HL-60 (cell line): ENCODE data around the gene KIF7.
A peak's percentile ranks its signal among the peaks of the same experiment; 100 is the strongest.
"Not testable (repeated sequence)": the region's sequence is repeated elsewhere in the genome, so short reads cannot be mapped to it uniquely, and the experiment has no call there.

ENCODE experiments used
- DNase-seq, 2 experiments: peaks; one replicate each; pipeline ENCODE4 v3.0.0-alpha.2; 2010 to 2020; ENCODE audit warnings: low read depth in 1 of 2, low spot score in 1 of 2
- H3K27ac ChIP-seq: fragments of 250-450 bp; sonication (Bioruptor Pico); replicated peaks from 2 replicates; pipeline ENCODE4 v1.5.1; 2020; ENCODE audit warnings: mild to moderate bottlenecking, moderate library complexity
- H3K27me3 ChIP-seq: fragments of 250-450 bp; sonication (Bioruptor Pico); 2 replicates; pipeline ENCODE4 v1.5.1; 2021; ENCODE audit warnings: mild to moderate bottlenecking, moderate library complexity; ENCODE audit not compliant: insufficient read depth, poor library complexity, severe bottlenecking
- H3K4me3 ChIP-seq: replicated peaks from 2 replicates; pipeline ENCODE4 v1.5.1; 2011; ENCODE audit warnings: mild to moderate bottlenecking, control low read depth, low read length; ENCODE audit not compliant: insufficient read depth
- CTCF ChIP-seq: IDR thresholded peaks from one replicate; pipeline ENCODE4 v1.5.1; 2011; ENCODE audit warnings: low read length, control low read depth, inconsistent platforms; ENCODE audit not compliant: insufficient read depth
- GABPA ChIP-seq: IDR thresholded peaks from 2 replicates; pipeline ENCODE4 v1.6.1; 2012; ENCODE audit warnings: low read depth
- POLR2AphosphoS5 ChIP-seq: IDR thresholded peaks from 2 replicates; pipeline ENCODE4 v1.6.1; 2012; ENCODE audit warnings: low read depth
- REST ChIP-seq: IDR thresholded peaks from 2 replicates; pipeline ENCODE4 v1.6.1; 2012; ENCODE audit warnings: low read depth; ENCODE audit not compliant: insufficient replicate concordance
- SPI1 ChIP-seq: IDR thresholded peaks from 2 replicates; pipeline ENCODE4 v1.6.1; 2012; ENCODE audit warnings: low read depth, mild to moderate bottlenecking, borderline replicate concordance

Gene KIF7

GRCh38 chr15:89693091-89693490 lies 37.8 kb upstream of the KIF7 start:
- TF ChIP-seq CTCF (no peak), SPI1 (no peak), POLR2AphosphoS5 (no peak), REST (no peak), GABPA (no peak)
- Histone ChIP-seq H3K4me3 (no peak overlapping the region), H3K27me3 (peaks cover 2% of the 10 kb centered on the region), H3K27ac (no peak overlapping the region)
- DNase-seq = no peak

DNA sequence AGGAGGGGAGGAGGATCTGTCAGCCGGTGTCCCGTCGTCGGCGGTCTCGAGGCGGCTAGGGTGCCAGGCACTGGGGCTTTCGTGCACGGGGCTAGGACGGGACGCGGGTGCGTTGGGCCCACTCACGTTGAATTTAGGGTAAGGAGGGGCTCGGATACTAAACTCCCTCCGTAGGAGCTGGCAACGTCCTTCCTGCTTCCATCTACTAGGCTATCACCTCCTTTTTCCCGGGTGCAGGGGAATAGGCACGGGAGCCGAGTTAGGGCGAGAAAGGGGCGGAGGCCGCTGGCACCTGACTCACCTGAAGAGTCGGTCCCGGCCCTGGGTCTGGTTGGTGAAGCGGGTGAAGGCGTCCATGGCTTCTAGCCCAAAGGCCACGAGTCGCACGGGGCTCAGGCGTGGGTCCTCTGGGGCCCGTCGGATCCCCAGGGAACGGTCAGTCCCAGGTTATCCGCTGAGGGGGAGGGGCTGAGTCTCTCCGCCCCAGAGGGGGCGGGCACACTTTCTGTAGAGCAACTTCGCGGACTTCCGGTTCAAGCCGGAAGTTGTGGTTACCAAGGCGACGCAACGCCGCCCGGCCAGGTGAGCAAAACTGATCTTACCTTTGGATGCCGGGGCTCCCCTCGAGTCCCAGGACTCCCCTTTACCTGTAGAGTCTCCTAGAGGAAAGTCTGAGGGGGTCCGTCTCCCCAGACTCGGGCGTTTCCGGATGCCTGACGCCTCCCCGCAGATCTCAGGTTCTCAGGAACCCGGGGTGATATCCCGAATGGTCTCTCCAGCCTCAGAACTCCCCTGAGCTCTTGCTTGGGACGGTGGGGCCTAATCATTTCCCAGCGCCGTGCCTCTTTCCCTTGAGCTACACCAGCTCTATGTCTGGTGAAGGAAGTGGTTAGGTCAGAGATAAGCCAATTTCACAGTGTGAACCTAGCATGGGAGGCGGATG lies 35.3 kb upstream of the KIF7 start, which contains the start of the genes PEX11A and WDR93:
Gene PEX11A (minus strand): TSS at position 479 of the 943 bp plus-strand sequence. CDS start 122 bp downstream, at position 357.
Gene WDR93 (plus strand): TSS at position 536 of the 943 bp plus-strand sequence. CDS start 10,936 bp downstream, outside the sequence.
- H3K4me3 ChIP-seq = peak within 1 kb of the TSS; percentile 96
- DNase-seq = peak; percentile 67 to 72
- peak within 1 kb of the TSS; percentile 46 for H3K27ac ChIP-seq
- TF ChIP-seq CTCF = no peak
- peak; percentile 87 for TF ChIP-seq GABPA
- H3K27me3 ChIP-seq = no peaks in the 10 kb centered on the region

- not testable (repeated sequence) for H3K27me3 ChIP-seq, H3K27ac ChIP-seq, DNase-seq
- peak overlapping the region; percentile 96 for H3K4me3 ChIP-seq
Observed at GRCh38 chr15:89689930-89690275, 34.6 kb upstream of the KIF7 start.

GRCh38 chr15:89686522-89686921 lies 31.3 kb upstream of the KIF7 start:
- no peak for DNase-seq
- TF ChIP-seq SPI1 = no peak
- TF ChIP-seq CTCF = no peak
- no peak for TF ChIP-seq POLR2AphosphoS5
- TF ChIP-seq REST = no peak
- no peak for TF ChIP-seq GABPA

More at GRCh38 chr15:89686522-89686921, 31.3 kb upstream of the KIF7 start:
- H3K4me3 ChIP-seq = no peak overlapping the region
- no peaks in the 10 kb centered on the region for H3K27me3 ChIP-seq
- H3K27ac ChIP-seq = no peak overlapping the region
